H9 (cell line): ENCODE data around the gene MFSD11. TPM values are rescaled to one million over a fixed set of nuclear protein-coding genes. Genes with fewer than 3 reads are reported as not detected.

Experiments
- DNase-seq: peaks from one replicate; pipeline ENCODE4 v3.0.0-alpha.2; 2017
- H2AFZ ChIP-seq: one replicate; pipeline ENCODE4 v1.6.1; 2013; ENCODE audit warnings: mild to moderate bottlenecking, low read length, control low read depth, moderate library complexity
- H2AK5ac ChIP-seq: 2 replicates; pipeline ENCODE4 v1.6.1; 2013; ENCODE audit warnings: low read length, control low read depth, mixed read lengths; ENCODE audit not compliant: insufficient read length
- H2BK120ac ChIP-seq: one replicate; pipeline ENCODE4 v1.6.1; 2013; ENCODE audit warnings: low read depth, mild to moderate bottlenecking, low read length, control low read depth, inconsistent platforms; ENCODE audit not compliant: poor library complexity, severe bottlenecking
- H2BK12ac ChIP-seq: 2 replicates; pipeline ENCODE4 v1.6.1; 2013; ENCODE audit warnings: low read length, control low read depth, mixed read lengths, low read depth; ENCODE audit not compliant: insufficient read length
- H2BK15ac ChIP-seq: 2 replicates; pipeline ENCODE4 v1.6.1; 2013; ENCODE audit warnings: low read depth, low read length, control low read depth
- H2BK20ac ChIP-seq: one replicate; pipeline ENCODE4 v1.6.1; 2013; ENCODE audit warnings: low read depth, mild to moderate bottlenecking, low read length, control low read depth, inconsistent platforms; ENCODE audit not compliant: poor library complexity, severe bottlenecking
- H2BK5ac ChIP-seq: 2 replicates; pipeline ENCODE4 v1.6.1; 2013; ENCODE audit warnings: low read length, control low read depth, mixed read lengths; ENCODE audit not compliant: insufficient read length
- H3K14ac ChIP-seq: 2 replicates; pipeline ENCODE4 v1.6.1; 2013; ENCODE audit warnings: low read length, control low read depth; ENCODE audit not compliant: insufficient read depth
- H3K18ac ChIP-seq: 2 replicates; pipeline ENCODE4 v1.6.1; 2013; ENCODE audit warnings: low read depth, mild to moderate bottlenecking, mixed read lengths, low read length, control low read depth; ENCODE audit not compliant: insufficient read length
- H3K23ac ChIP-seq: 2 replicates; pipeline ENCODE4 v1.6.1; 2013; ENCODE audit warnings: low read length, control low read depth, mixed read lengths, low read depth; ENCODE audit not compliant: insufficient read length
- H3K23me2 ChIP-seq: 2 replicates; pipeline ENCODE4 v1.6.1; 2013; ENCODE audit warnings: low read depth, mild to moderate bottlenecking, mixed read lengths, low read length, control low read depth; ENCODE audit not compliant: insufficient read length, poor library complexity, severe bottlenecking
- H3K27ac ChIP-seq: 2 replicates; pipeline ENCODE4 v1.5.1; 2013; ENCODE audit warnings: low read length, control low read depth, mixed read lengths, low read depth; ENCODE audit not compliant: insufficient read length
- H3K27me3 ChIP-seq: 2 replicates; pipeline ENCODE4 v1.6.1; 2013; ENCODE audit warnings: low read length, control low read depth, inconsistent platforms; ENCODE audit not compliant: insufficient read depth
- H3K4ac ChIP-seq: 2 replicates; pipeline ENCODE4 v1.6.1; 2013; ENCODE audit warnings: low read depth, mild to moderate bottlenecking, control low read depth, inconsistent platforms, low read length, moderate library complexity
- H3K4me1 ChIP-seq: 2 replicates; pipeline ENCODE4 v1.6.1; 2013; ENCODE audit warnings: low read length, control low read depth, inconsistent platforms; ENCODE audit not compliant: insufficient read depth
- H3K4me2 ChIP-seq: 2 replicates; pipeline ENCODE4 v1.6.1; 2013; ENCODE audit warnings: low read length, control low read depth, mixed read lengths; ENCODE audit not compliant: insufficient read length, insufficient read depth
- H3K56ac ChIP-seq: 2 replicates; pipeline ENCODE4 v1.6.1; 2013; ENCODE audit warnings: low read depth, mild to moderate bottlenecking, mixed read lengths, low read length, control low read depth; ENCODE audit not compliant: insufficient read length
- H3K79me1 ChIP-seq: 2 replicates; pipeline ENCODE4 v1.6.1; 2013; ENCODE audit warnings: low read depth, mild to moderate bottlenecking, moderate library complexity, low read length, control low read depth, inconsistent platforms; ENCODE audit not compliant: insufficient read depth, poor library complexity, severe bottlenecking
- H3K79me2 ChIP-seq: 2 replicates; pipeline ENCODE4 v1.6.1; 2013; ENCODE audit warnings: low read length, control low read depth, inconsistent platforms; ENCODE audit not compliant: insufficient read depth
- H3K9ac ChIP-seq: 2 replicates; pipeline ENCODE4 v1.6.1; 2013; ENCODE audit warnings: low read length, control low read depth, mixed read lengths; ENCODE audit not compliant: insufficient read length; ENCODE audit errors: extremely low read depth
- H3K9me3 ChIP-seq: one replicate; pipeline ENCODE4 v1.6.1; 2013; ENCODE audit warnings: low read depth, low read length, inconsistent platforms; ENCODE audit not compliant: control insufficient read depth
- H3T11ph ChIP-seq: one replicate; pipeline ENCODE4 v1.6.1; 2013; ENCODE audit warnings: mild to moderate bottlenecking, low read length, control low read depth, inconsistent platforms
- H4K20me1 ChIP-seq: one replicate; pipeline ENCODE4 v1.6.1; 2013; ENCODE audit not compliant: control insufficient read depth, insufficient read length, insufficient read depth
- H4K5ac ChIP-seq: 2 replicates; pipeline ENCODE4 v1.6.1; 2013; ENCODE audit warnings: low read depth, mild to moderate bottlenecking, mixed read lengths, low read length, control low read depth; ENCODE audit not compliant: insufficient read length
- H4K8ac ChIP-seq: replicated peaks from 2 replicates; pipeline ENCODE4 v1.6.1; 2013; ENCODE audit warnings: low read length, control low read depth, mixed read lengths, low read depth; ENCODE audit not compliant: insufficient read length
- H4K91ac ChIP-seq: 2 replicates; pipeline ENCODE4 v1.6.1; 2013; ENCODE audit warnings: low read depth, mild to moderate bottlenecking, moderate library complexity, mixed read lengths, low read length, control low read depth; ENCODE audit not compliant: insufficient read length
- H3K27ac Mint-ChIP-seq, 3 experiments: 2 replicates in 2 of 3; 3 replicates in 1 of 3; pipeline ENCODE4 v1.8.0; 2020 to 2021; ENCODE audit warnings: mixed read lengths in 3 of 3, mild to moderate bottlenecking in 1 of 3, moderate library complexity in 1 of 3
- H3K27me3 Mint-ChIP-seq: 2 replicates; pipeline ENCODE4 v1.8.0; 2021; ENCODE audit warnings: low read depth, mild to moderate bottlenecking, moderate library complexity, mixed read lengths
- H3K36me3 Mint-ChIP-seq, 3 experiments: 2 replicates in 2 of 3; 3 replicates in 1 of 3; pipeline ENCODE4 v1.8.0; 2020 to 2021; ENCODE audit warnings: low read depth in 3 of 3, mixed read lengths in 3 of 3; ENCODE audit not compliant: insufficient read depth in 1 of 3
- H3K4me1 Mint-ChIP-seq, 2 experiments: 2 replicates each; pipeline ENCODE4 v1.8.0; 2020; ENCODE audit warnings: mixed read lengths in 2 of 2
- H3K4me3 Mint-ChIP-seq, 2 experiments: 2 replicates in 1 of 2; 3 replicates in 1 of 2; pipeline ENCODE4 v1.8.0; 2020 to 2021; ENCODE audit warnings: mild to moderate bottlenecking in 2 of 2, mixed read lengths in 2 of 2, moderate library complexity in 1 of 2
- H3K9me3 Mint-ChIP-seq, 2 experiments: 2 replicates in 1 of 2; 3 replicates in 1 of 2; pipeline ENCODE4 v1.8.0; 2020; ENCODE audit warnings: mild to moderate bottlenecking in 2 of 2, mixed read lengths in 2 of 2, moderate library complexity in 1 of 2
- WGBS: extraction: QIAGEN DNeasy Blood & Tissue Kit; methylation state at CpG from one replicate; pipeline ENCODE4 v1.1.7; 2013; ENCODE audit warnings: missing lambda C conversion rate, low lambda C conversion rate, mixed read lengths; ENCODE audit not compliant: insufficient read length; ENCODE audit errors: extremely low coverage; 5-methylcytosine and 5-hydroxymethylcytosine counted together
- total RNA-seq: library from RNA; stranded (reverse); gene quantifications from 2 replicates; pipeline ENCODE4 v1.2.1, GENCODE V29; 2021
- TF ChIP-seq, protein P1 (sequence below): fragments of 200-600 bp; sonication (generic); conservative IDR thresholded peaks from 3 replicates; pipeline ENCODE4 v1.8.0; 2021; ENCODE audit warnings: antibody characterized with exemption, mild to moderate bottlenecking

The MFSD11 gene
- total RNA-seq, 1 experiment from 2014 or later: 19.9 TPM

DNA sequence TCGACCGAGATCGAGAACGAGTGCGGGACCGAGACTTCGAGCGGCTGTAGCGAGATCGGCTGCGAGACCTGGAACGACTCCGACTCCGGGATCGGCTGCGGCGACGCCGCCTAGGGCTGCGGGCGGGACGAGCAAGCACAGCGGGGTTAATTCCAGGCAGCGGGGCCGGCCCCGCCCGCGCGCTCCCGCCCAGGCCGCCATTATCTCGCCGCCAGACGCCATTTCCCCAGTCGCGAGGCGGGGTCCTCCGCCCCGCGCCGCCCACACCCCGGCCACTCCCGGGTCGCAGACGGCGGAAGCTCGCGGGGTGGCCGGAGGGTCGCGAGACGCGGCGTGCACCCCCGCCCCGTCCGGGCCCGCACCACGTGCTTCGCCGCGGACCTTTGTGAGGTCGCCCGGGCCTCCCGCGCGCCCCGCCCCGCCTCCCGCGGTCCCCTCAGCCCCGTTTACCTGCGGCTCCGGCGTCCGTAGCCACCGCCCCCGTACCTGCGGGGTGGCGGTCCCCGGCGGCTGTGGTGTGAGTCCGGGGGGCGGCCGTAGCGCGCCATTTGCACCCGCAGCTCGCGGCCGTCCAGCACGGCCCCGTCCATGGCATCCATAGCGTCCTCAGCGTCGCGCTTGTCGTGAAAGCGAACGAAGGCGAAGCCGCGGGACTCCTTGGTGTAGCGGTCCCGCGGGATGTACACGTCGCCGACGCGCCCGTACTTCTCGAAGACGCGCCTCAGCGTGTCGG is 1.4 kb upstream of the MFSD11 start:
- Histone ChIP-seq H3K18ac (peak overlapping the region; percentile 86), H3K27ac (peak overlapping the region; percentile 34), H3K14ac (peak overlapping the region; percentile 98), H3K9me3 (no peaks in the 10 kb centered on the region), H3T11ph (no peak overlapping the region), H3K23ac (peak overlapping the region; percentile 20), H4K5ac (peak overlapping the region; percentile 73), H2BK15ac (no peak overlapping the region), H3K23me2 (no peaks in the 10 kb centered on the region), H3K79me2 (peaks cover 17% of the 10 kb centered on the region; the same call in 1 of the 2 replicates), H3K9ac (peak overlapping the region; percentile 96), H3K4ac (peak overlapping the region; percentile 71), H3K4me1 (no peaks in the 10 kb centered on the region), H2BK5ac (peak overlapping the region; percentile 75), H2AFZ (no peak overlapping the region), H4K91ac (peak overlapping the region; percentile 79), H4K8ac (no peak overlapping the region), H2BK20ac (no peak overlapping the region), H3K79me1 (no peaks in the 10 kb centered on the region), H3K4me2 (peak overlapping the region; percentile 71), H3K56ac (peak overlapping the region; percentile 93), H4K20me1 (no peaks in the 10 kb centered on the region), H2BK120ac (no peak overlapping the region), H2BK12ac (peak overlapping the region; percentile 68), H2AK5ac (no peak overlapping the region), H3K27me3 (no peaks in the 10 kb centered on the region)
- H3K27ac Mint-ChIP-seq: peak overlapping the region; percentile 98 to 99 (median 98)
- TF ChIP-seq, protein P1, sequence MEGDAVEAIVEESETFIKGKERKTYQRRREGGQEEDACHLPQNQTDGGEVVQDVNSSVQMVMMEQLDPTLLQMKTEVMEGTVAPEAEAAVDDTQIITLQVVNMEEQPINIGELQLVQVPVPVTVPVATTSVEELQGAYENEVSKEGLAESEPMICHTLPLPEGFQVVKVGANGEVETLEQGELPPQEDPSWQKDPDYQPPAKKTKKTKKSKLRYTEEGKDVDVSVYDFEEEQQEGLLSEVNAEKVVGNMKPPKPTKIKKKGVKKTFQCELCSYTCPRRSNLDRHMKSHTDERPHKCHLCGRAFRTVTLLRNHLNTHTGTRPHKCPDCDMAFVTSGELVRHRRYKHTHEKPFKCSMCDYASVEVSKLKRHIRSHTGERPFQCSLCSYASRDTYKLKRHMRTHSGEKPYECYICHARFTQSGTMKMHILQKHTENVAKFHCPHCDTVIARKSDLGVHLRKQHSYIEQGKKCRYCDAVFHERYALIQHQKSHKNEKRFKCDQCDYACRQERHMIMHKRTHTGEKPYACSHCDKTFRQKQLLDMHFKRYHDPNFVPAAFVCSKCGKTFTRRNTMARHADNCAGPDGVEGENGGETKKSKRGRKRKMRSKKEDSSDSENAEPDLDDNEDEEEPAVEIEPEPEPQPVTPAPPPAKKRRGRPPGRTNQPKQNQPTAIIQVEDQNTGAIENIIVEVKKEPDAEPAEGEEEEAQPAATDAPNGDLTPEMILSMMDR: peak; percentile 23; the same call in 1 of the 3 replicates
- H3K9me3 Mint-ChIP-seq: peaks cover 3 to 7% of the 10 kb centered on the region in 2 experiments; a peak in 2 of 5 replicates
- peaks cover 36 to 56% (median 39%) of the 10 kb centered on the region in 3 experiments for H3K36me3 Mint-ChIP-seq
- DNase-seq: peak; percentile 62
- H3K4me3 Mint-ChIP-seq: peak overlapping the region; percentile 99 to 100
- H3K4me1 Mint-ChIP-seq: peaks cover 29 to 34% of the 10 kb centered on the region in 2 experiments
- WGBS: no CpG with 5 or more reads among the region's 117 CpGs
- peaks cover 2% of the 10 kb centered on the region for H3K27me3 Mint-ChIP-seq
